B cell (primary cell): ENCODE results near the gene RMI2. TPM values are rescaled to one million over a fixed set of nuclear protein-coding genes. Genes with fewer than 3 reads are reported as not detected.

Experiments
- ATAC-seq: fragments of 200-7000 bp; cut with Tn5 transposase; one replicate; pipeline ENCODE4 v1.10.0; 2021; ENCODE audit warnings: low read depth, mild to moderate bottlenecking, moderate number of reproducible peaks, moderate library complexity
- CTCF ChIA-PET: fragments of 350-600 bp; sonication (Branson Sonifier 250); formaldehyde crosslinking; loops from one replicate; lab custom pipeline; 2021; ENCODE audit warnings: antibody characterized with exemption, inconsistent platforms; lab: Charles Lee
- POLR2A ChIA-PET: fragments of 350-600 bp; sonication (Branson Sonifier 250); formaldehyde crosslinking; loops from one replicate; lab custom pipeline; 2021; ENCODE audit warnings: antibody characterized with exemption; lab: Charles Lee
- DNase-seq: peaks from one replicate; pipeline ENCODE4 v3.0.0; 2013
- H2AFZ ChIP-seq: 2 replicates; pipeline ENCODE4 v1.6.1; 2012; ENCODE audit warnings: mild to moderate bottlenecking, low read depth, low read length; ENCODE audit not compliant: insufficient read depth, poor library complexity, severe bottlenecking
- H3K27ac ChIP-seq, 2 donors: 1 replicate in 1 of 2; 2 replicates in 1 of 2; pipeline ENCODE4 v1.5.1; 2012 to 2013; ENCODE audit warnings: low read length in 2 of 2, mild to moderate bottlenecking in 2 of 2, moderate library complexity in 1 of 2
- H3K27me3 ChIP-seq, 4 experiments: fragments of 200-600 bp in 1 of 4; sonication (generic) in 1 of 4; replicated peaks in 1 of 4; 1 replicate in 2 of 4; 2 replicates in 2 of 4; pipeline versions ENCODE4 v1.6.1 to v1.7.0; 2013 to 2016; ENCODE audit warnings: low read length in 3 of 4, mild to moderate bottlenecking in 2 of 4, mixed read lengths in 1 of 4, moderate library complexity in 1 of 4; ENCODE audit not compliant: insufficient read depth in 4 of 4, control insufficient read depth in 3 of 4; ENCODE audit errors: control extremely low read depth in 1 of 4
- H3K36me3 ChIP-seq, 2 experiments: replicated peaks in 1 of 2; 1 replicate in 1 of 2; 2 replicates in 1 of 2; pipeline versions ENCODE4 v1.6.1 to v1.7.1; 2013; ENCODE audit warnings: low read length in 1 of 2; ENCODE audit not compliant: insufficient read depth in 2 of 2, control insufficient read depth in 1 of 2; ENCODE audit errors: control extremely low read depth in 1 of 2, extremely low read depth in 1 of 2
- H3K4me1 ChIP-seq, 2 donors: fragments of 200-600 bp in 1 of 2; sonication (generic) in 1 of 2; 1 replicate in 1 of 2; 2 replicates in 1 of 2; pipeline versions ENCODE4 v1.5.1 to v1.6.1; 2013 to 2017; ENCODE audit warnings: low read length in 2 of 2; ENCODE audit not compliant: control insufficient read depth in 2 of 2, insufficient read depth in 2 of 2
- H3K4me2 ChIP-seq: replicated peaks from 2 replicates; pipeline ENCODE3; 2012; ENCODE audit warnings: mild to moderate bottlenecking, low read depth, low read length; ENCODE audit not compliant: poor library complexity, severe bottlenecking
- H3K4me3 ChIP-seq, 5 experiments: fragments of 200-600 bp in 1 of 5; sonication (generic) in 1 of 5; 1 replicate in 3 of 5; 2 replicates in 2 of 5; pipeline versions ENCODE4 v1.5.1 to v1.7.0; 2011 to 2016; ENCODE audit warnings: low read length in 4 of 5, mild to moderate bottlenecking in 4 of 5, low read depth in 2 of 5, control low read depth in 1 of 5, moderate library complexity in 1 of 5; ENCODE audit not compliant: insufficient read depth in 1 of 5; ENCODE audit errors: control extremely low read depth in 1 of 5, extremely low read depth in 1 of 5
- H3K79me2 ChIP-seq: fragments of 200-600 bp; sonication (generic); one replicate; pipeline ENCODE4 v1.6.0; 2016; ENCODE audit warnings: low read length; ENCODE audit not compliant: control insufficient read depth, insufficient read depth
- H3K9ac ChIP-seq: fragments of 200-600 bp; sonication (generic); 2 replicates; pipeline ENCODE4 v1.6.1; 2017; ENCODE audit warnings: mild to moderate bottlenecking, low read length, moderate library complexity
- H3K9me3 ChIP-seq, 3 donors: one replicate each; pipeline versions ENCODE4 v1.6.1 to v1.7.1; 2013; ENCODE audit warnings: low read length in 2 of 3; ENCODE audit not compliant: control insufficient read depth in 2 of 3, insufficient read depth in 1 of 3; ENCODE audit errors: control extremely low read depth in 1 of 3
- H4K20me1 ChIP-seq: 2 replicates; pipeline ENCODE4 v1.6.0; 2012; ENCODE audit warnings: mild to moderate bottlenecking, low read length; ENCODE audit not compliant: insufficient read depth, control insufficient read depth, poor library complexity, severe bottlenecking
- H3K27ac Mint-ChIP-seq: one replicate; pipeline ENCODE4 v1.8.0; 2021; ENCODE audit warnings: mixed read lengths
- H3K27me3 Mint-ChIP-seq: one replicate; pipeline ENCODE4 v1.8.0; 2021; ENCODE audit warnings: mixed read lengths
- H3K4me1 Mint-ChIP-seq: one replicate; pipeline ENCODE4 v1.8.0; 2021; ENCODE audit warnings: mixed read lengths
- H3K4me3 Mint-ChIP-seq: one replicate; pipeline ENCODE4 v1.8.0; 2021; ENCODE audit warnings: mixed read lengths
- H3K9me3 Mint-ChIP-seq: one replicate; pipeline ENCODE4 v1.8.0; 2022; ENCODE audit warnings: mixed read lengths; ENCODE audit not compliant: insufficient read depth
- CTCF ChIP-seq: fragments of 200-600 bp; IDR thresholded peaks from one replicate; pipeline ENCODE4 v1.8.0; 2022; ENCODE audit warnings: antibody characterized with exemption, mild to moderate bottlenecking
- EZH2 ChIP-seq: IDR thresholded peaks from 2 replicates; pipeline ENCODE4 v1.6.1; 2012; ENCODE audit warnings: borderline replicate concordance, low read depth, mild to moderate bottlenecking, moderate library complexity, low read length; ENCODE audit not compliant: insufficient read depth, poor library complexity, severe bottlenecking
- WGBS: methylation state at CpG from one replicate; pipeline ENCODE4 v1.1.5; 2013; ENCODE audit warnings: missing lambda C conversion rate; ENCODE audit not compliant: insufficient coverage; 5-methylcytosine and 5-hydroxymethylcytosine counted together
- intact Hi-C: fragments of 100-400 bp; cut with micrococcal nuclease; formaldehyde crosslinking; loops from one replicate; pipeline ENCODE4 v1.10.0; 2022
- polyA plus RNA-seq: library from polyadenylated mRNA; depleted of rRNA; stranded (reverse); fragments of >200 nt; gene quantifications from 2 replicates; pipeline ENCODE4 v1.2.3, GENCODE V29; 2012
- total RNA-seq, 2 donors: library from RNA; stranded (reverse); fragments of 120-200 nt in 1 of 2; gene quantifications; 1 replicate in 1 of 2; 2 replicates in 1 of 2; pipeline versions ENCODE4 v1.2.3 to v1.2.4, GENCODE V29; 2013 to 2022

The RMI2 gene
- total and polyA plus RNA-seq, 2 donors (not counting 1 experiment from before 2014, with no cell fraction given): 2.3 to 27.0 TPM

GRCh38 chr16:11310997-11311561 lies 34.2 kb upstream of the RMI2 start:
- Mint-ChIP-seq H3K4me1 (peaks cover 79% of the 10 kb centered on the region), H3K4me3 (peak overlapping the region; percentile 80), H3K27ac (peak overlapping the region; percentile 100), H3K9me3 (no peaks in the 10 kb centered on the region), H3K27me3 (no peaks in the 10 kb centered on the region)
- Histone ChIP-seq H3K4me1 (peaks cover 73 to 91% of the 10 kb centered on the region in 2 donors), H3K27me3 (no peaks in the 10 kb centered on the region), H3K36me3 (no peaks in the 10 kb centered on the region), H4K20me1 (no peaks in the 10 kb centered on the region), H3K9me3 (peaks cover 0 to 24% (median 7%) of the 10 kb centered on the region in 3 donors), H3K9ac (peak overlapping the region; percentile 44), H3K79me2 (no peaks in the 10 kb centered on the region), H3K4me3 (peak overlapping the region in 2 of 5 experiments; percentile 16 to 43), H3K27ac (peak overlapping the region; percentile 91 to 96), H3K4me2 (peak overlapping the region; percentile 73), H2AFZ (no peak overlapping the region)
- TF ChIP-seq EZH2 (no peak), CTCF (no peak)
- intact Hi-C loops: loop anchor here (1.0 to 5.0 kb wide), 8 partner anchors 14 to 371 kb away; partner anchors contain the start of genes RMI2 and SOCS1
- WGBS: 67% methylated on average over 3 of the region's 10 CpGs
- peak; percentile 88 for DNase-seq
- ATAC-seq: peak; percentile 44
- ChIA-PET POLR2A (interaction anchor here (1.0 to 6.8 kb wide), 9 partner anchors 13 to 346 kb away, joined by 3 to 118 read pairs (median 9); partner anchors contain the start of gene SOCS1), CTCF (interaction anchor here (0.6 to 6.9 kb wide), 13 partner anchors 13 to 347 kb away, joined by 3 to 136 read pairs (median 3); partner anchors contain the start of gene SOCS1)
